ENCODE measurements around the gene ANO4.

DNA sequence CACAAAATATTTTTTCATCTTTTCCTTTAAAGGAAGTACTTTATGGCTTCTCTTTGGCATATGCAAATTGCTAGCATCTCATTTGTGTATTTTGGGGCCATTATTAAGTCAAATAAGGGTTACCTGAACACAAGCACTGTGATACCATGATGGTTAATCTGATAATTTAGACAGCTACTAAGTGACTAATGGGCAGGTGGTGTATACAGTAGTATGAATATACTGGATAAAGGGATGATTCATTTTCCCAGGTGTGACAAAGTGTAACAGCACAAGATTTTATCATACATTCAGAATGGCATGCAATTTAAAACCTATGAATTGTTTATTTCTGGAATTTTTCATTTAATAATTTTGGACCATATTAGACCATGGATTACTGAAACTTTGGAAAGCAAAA is 27.2 kb upstream of the ANO4 start:
- TF ChIP-seq BACH2 (CRISPR knock-in tag; IDR thresholded peaks at IDR 0.05; ENCODE audit: borderline replicate concordance) (no peak), TCF4 (CRISPR knock-in tag; IDR thresholded peaks at IDR 0.05; ENCODE audit: borderline replicate concordance) (no peak), TOX (CRISPR knock-in tag; IDR thresholded peaks at IDR 0.05; ENCODE audit: borderline replicate concordance) (no peak), GLIS3 (CRISPR knock-in tag; IDR thresholded peaks at IDR 0.05) (no peak), ZFP3 (CRISPR knock-in tag; IDR thresholded peaks at IDR 0.05) (no peak), ARNTL (CRISPR knock-in tag; IDR thresholded peaks at IDR 0.05; ENCODE audit: borderline replicate concordance, low read depth) (no peak), OSR1 (CRISPR knock-in tag; IDR thresholded peaks at IDR 0.05) (no peak)
